PC-9 (cell line): ENCODE data around the gene TTC38. TPM values are rescaled to one million over a fixed set of nuclear protein-coding genes. Genes with fewer than 3 reads are reported as not detected.
A peak's percentile ranks its signal among the peaks of the same experiment; 100 is the strongest.

Source experiments
- BruUV-seq: library from RNA; stranded (reverse); fragments of 400-500 nt; replicated peaks from 2 replicates; lab custom pipeline; 2021; lab: Mats Ljungman, UMichigan
- CTCF ChIA-PET: fragments of 300-600 bp; sonication (Branson Sonifier 250); formaldehyde crosslinking; loops from one replicate; lab custom pipeline; 2022; ENCODE audit warnings: antibody characterized with exemption; lab: Charles Lee
- POLR2A ChIA-PET: fragments of 300-600 bp; sonication (Branson Sonifier 250); formaldehyde crosslinking; loops from one replicate; lab custom pipeline; 2022; ENCODE audit warnings: antibody characterized with exemption; ENCODE audit not compliant: unreplicated experiment; lab: Charles Lee
- DNase-seq, 2 experiments: peaks; one replicate each; pipeline versions ENCODE4 v3.0.0 to v3.0.0-alpha.2; 2015 to 2022; ENCODE audit warnings: mixed read lengths in 1 of 2
- H2AFZ ChIP-seq: fragments of 200-600 bp; sonication (generic); 2 replicates; pipeline ENCODE4 v1.8.1; 2017; ENCODE audit warnings: antibody characterized with exemption
- H3F3A ChIP-seq: fragments of 200-600 bp; sonication (generic); 2 replicates; pipeline ENCODE4 v1.8.1; 2017; ENCODE audit warnings: antibody characterized with exemption, mild to moderate bottlenecking, low read depth; ENCODE audit not compliant: insufficient read depth
- H3K27ac ChIP-seq: fragments of 200-600 bp; sonication (generic); 2 replicates; pipeline ENCODE4 v1.6.1; 2016; ENCODE audit warnings: mixed run types
- H3K27me3 ChIP-seq: fragments of 200-600 bp; sonication (generic); 2 replicates; pipeline ENCODE4 v1.6.1; 2016; ENCODE audit warnings: low read depth, mixed run types; ENCODE audit not compliant: insufficient read depth
- H3K36me3 ChIP-seq: fragments of 200-600 bp; sonication (generic); 2 replicates; pipeline ENCODE4 v1.6.1; 2016; ENCODE audit warnings: low read depth, mixed run types
- H3K4me1 ChIP-seq: fragments of 200-600 bp; sonication (generic); replicated peaks from 2 replicates; pipeline ENCODE4 v1.6.1; 2016; ENCODE audit warnings: mixed run types; ENCODE audit not compliant: insufficient read depth
- H3K4me2 ChIP-seq: fragments of 200-600 bp; sonication (generic); 2 replicates; pipeline ENCODE4 v1.6.1; 2017; ENCODE audit warnings: mixed run types
- H3K4me3 ChIP-seq: fragments of 200-600 bp; sonication (generic); 2 replicates; pipeline ENCODE4 v1.6.1; 2016; ENCODE audit warnings: mixed run types
- H3K79me2 ChIP-seq: fragments of 200-600 bp; sonication (generic); 2 replicates; pipeline ENCODE4 v1.6.1; 2017; ENCODE audit warnings: low read depth, mixed run types
- H3K9me2 ChIP-seq: fragments of 200-600 bp; sonication (generic); 2 replicates; pipeline ENCODE4 v1.8.1; 2017; ENCODE audit warnings: mild to moderate bottlenecking; ENCODE audit not compliant: insufficient read depth
- H3K9me3 ChIP-seq: fragments of 200-600 bp; sonication (generic); 2 replicates; pipeline ENCODE4 v1.8.1; 2016; ENCODE audit warnings: low read depth; ENCODE audit not compliant: insufficient read depth
- H4K20me1 ChIP-seq: fragments of 200-600 bp; sonication (generic); 2 replicates; pipeline ENCODE4 v1.8.1; 2017; ENCODE audit not compliant: insufficient read depth
- EZH2 ChIP-seq: fragments of 200-600 bp; sonication (generic); IDR thresholded peaks from 2 replicates; pipeline ENCODE4 v1.8.0; 2017; ENCODE audit warnings: antibody characterized with exemption, low read depth
- intact Hi-C: fragments of 100-400 bp; cut with micrococcal nuclease; formaldehyde crosslinking; loops from one replicate; pipeline ENCODE4 v1.10.0; 2022; ENCODE audit not compliant: unreplicated experiment
- total RNA-seq: library from RNA; stranded (reverse); gene quantifications from 2 replicates; pipeline ENCODE4 v1.2.3, GENCODE V29; 2021
- TF ChIP-seq, protein P1 (sequence below): fragments of 200-600 bp; sonication (generic); conservative IDR thresholded peaks from 2 replicates; pipeline ENCODE4 v1.6.1; 2017; ENCODE audit warnings: mixed run types, antibody characterized with exemption, mild to moderate bottlenecking, moderate library complexity

TTC38 gene
- total RNA-seq, 1 experiment from 2014 or later = 15.2 TPM

DNA sequence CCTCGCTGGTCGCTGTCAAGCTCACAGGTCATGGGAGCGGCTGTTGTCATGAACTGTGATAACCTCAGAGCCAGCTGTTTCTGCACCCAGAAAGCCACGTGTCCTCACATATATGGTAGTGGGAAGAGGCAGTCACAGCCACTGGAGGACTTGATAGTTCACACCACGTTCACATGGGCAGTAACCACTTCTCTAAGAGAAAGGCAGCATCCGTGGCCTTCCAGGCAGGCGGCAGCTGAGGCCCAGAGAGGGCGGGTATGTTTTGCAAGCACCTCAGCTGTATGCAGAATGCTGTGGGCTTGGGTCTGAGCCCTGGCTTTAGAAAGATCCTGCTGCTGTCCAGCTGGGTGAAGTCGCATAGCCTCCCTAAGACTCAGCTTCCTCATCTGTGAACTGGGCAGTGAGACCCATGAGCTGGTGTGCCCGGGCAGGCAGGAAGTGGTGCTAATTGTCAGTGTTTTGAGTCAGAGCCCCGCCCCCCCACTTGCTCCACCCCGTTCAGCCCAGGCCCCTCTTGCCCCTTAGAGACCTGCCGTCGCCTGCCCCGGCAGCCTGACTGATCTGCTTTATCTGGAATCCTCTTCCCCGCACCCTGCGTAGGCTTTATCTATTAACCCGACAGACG lies 13.3 kb downstream of the TTC38 start:
- BruUV-seq = no TSS peak

DNA sequence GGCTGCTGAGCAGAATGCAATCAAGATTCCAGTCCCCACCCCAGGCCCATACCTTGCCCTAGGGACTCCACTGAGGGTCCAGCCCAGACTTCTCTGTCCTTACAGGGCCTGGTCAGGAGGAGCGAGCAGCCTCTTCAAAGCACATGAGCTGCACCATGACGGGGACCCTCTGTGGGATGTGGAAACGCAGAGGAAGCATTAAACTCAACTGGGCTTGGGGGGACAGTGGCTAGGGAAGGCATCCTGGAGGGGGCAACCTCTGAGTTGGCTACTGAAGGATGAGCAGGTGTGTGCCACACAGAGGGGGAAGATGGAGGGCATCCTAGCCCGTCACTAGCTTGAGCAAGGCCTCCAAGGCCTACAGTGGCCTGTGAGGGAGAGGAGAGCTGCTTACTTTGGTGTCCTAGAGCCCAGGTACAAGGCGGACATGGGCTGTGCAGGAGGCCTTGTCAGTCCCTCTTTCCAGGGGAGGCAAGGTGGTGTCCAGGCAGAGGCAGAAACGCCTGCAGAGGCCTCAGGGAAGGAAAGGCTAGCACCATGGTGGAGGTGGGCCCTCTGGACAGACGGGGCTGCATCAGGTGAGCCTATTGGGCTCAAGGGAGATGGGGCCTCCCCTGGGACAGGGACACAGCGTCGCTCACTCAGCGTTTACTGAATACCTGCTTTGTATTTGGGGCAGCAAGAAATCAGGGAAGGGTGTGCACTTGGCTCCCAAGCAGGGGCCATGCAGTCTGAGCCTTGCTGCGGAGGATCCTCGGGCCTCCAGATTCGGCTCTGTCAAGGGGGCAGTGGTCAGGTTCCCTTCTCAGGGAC lies 14.3 kb downstream of the TTC38 start:
- Histone ChIP-seq H3K4me3 (no peak overlapping the region), H3K9me3 (no peaks in the 10 kb centered on the region), H3K4me1 (no peaks in the 10 kb centered on the region), H3K27me3 (no peaks in the 10 kb centered on the region), H3K27ac (no peak overlapping the region), H3F3A (no peaks in the 10 kb centered on the region), H3K79me2 (no peaks in the 10 kb centered on the region), H3K9me2 (no peaks in the 10 kb centered on the region), H4K20me1 (no peaks in the 10 kb centered on the region), H3K4me2 (no peak overlapping the region), H2AFZ (no peak overlapping the region), H3K36me3 (peaks cover 7% of the 10 kb centered on the region; the same call in 1 of the 2 replicates)
- no TSS peak for BruUV-seq
- CTCF ChIA-PET = no interaction called here
- no peak for DNase-seq
- TF ChIP-seq, protein P1, sequence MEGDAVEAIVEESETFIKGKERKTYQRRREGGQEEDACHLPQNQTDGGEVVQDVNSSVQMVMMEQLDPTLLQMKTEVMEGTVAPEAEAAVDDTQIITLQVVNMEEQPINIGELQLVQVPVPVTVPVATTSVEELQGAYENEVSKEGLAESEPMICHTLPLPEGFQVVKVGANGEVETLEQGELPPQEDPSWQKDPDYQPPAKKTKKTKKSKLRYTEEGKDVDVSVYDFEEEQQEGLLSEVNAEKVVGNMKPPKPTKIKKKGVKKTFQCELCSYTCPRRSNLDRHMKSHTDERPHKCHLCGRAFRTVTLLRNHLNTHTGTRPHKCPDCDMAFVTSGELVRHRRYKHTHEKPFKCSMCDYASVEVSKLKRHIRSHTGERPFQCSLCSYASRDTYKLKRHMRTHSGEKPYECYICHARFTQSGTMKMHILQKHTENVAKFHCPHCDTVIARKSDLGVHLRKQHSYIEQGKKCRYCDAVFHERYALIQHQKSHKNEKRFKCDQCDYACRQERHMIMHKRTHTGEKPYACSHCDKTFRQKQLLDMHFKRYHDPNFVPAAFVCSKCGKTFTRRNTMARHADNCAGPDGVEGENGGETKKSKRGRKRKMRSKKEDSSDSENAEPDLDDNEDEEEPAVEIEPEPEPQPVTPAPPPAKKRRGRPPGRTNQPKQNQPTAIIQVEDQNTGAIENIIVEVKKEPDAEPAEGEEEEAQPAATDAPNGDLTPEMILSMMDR = no peak
- no peak for TF ChIP-seq EZH2
- intact Hi-C loops = no loop called here
- POLR2A ChIA-PET = no interaction called here

More for the DNA sequence above, 13.3 kb downstream of the TTC38 start:
- DNase-seq = no peak
- ChIA-PET CTCF (no interaction called here), POLR2A (no interaction called here)
- Histone ChIP-seq H3K27ac (no peak overlapping the region), H2AFZ (no peak overlapping the region), H3K4me3 (no peak overlapping the region), H3K4me2 (no peak overlapping the region), H3K27me3 (no peaks in the 10 kb centered on the region), H3K79me2 (no peaks in the 10 kb centered on the region), H3F3A (no peaks in the 10 kb centered on the region), H4K20me1 (no peaks in the 10 kb centered on the region), H3K9me3 (no peaks in the 10 kb centered on the region), H3K4me1 (no peaks in the 10 kb centered on the region), H3K36me3 (peaks cover 7% of the 10 kb centered on the region; the same call in 1 of the 2 replicates), H3K9me2 (no peaks in the 10 kb centered on the region)
- intact Hi-C loops = no loop called here
- TF ChIP-seq, protein P1 = no peak
- TF ChIP-seq EZH2 = no peak

- no peaks in the 10 kb centered on the region for H3K79me2 ChIP-seq
- no peaks in the 10 kb centered on the region for H3K27me3 ChIP-seq
- no peak overlapping the region for H2AFZ ChIP-seq
- peak in 1 of 2 experiments; percentile 4 for DNase-seq
- ChIA-PET POLR2A (no interaction called here), CTCF (no interaction called here)
- H3K9me3 ChIP-seq = no peaks in the 10 kb centered on the region
- no peaks in the 10 kb centered on the region for H3K4me1 ChIP-seq
- H3K27ac ChIP-seq = no peak overlapping the region
- H3K36me3 ChIP-seq = peaks cover 7% of the 10 kb centered on the region; the same call in 1 of the 2 replicates
- no peaks in the 10 kb centered on the region for H3F3A ChIP-seq
- no peak for TF ChIP-seq EZH2
- TF ChIP-seq, protein P1 = no peak
- H3K4me2 ChIP-seq = no peak overlapping the region
- H3K4me3 ChIP-seq = no peak overlapping the region
- intact Hi-C loops = no loop called here
- no TSS peak for BruUV-seq
- no peaks in the 10 kb centered on the region for H3K9me2 ChIP-seq
- H4K20me1 ChIP-seq = no peaks in the 10 kb centered on the region
Measured at GRCh38 chr22:46286006-46286405, 18.2 kb downstream of the TTC38 start.
